ENCODE data around the gene GBF1.
"Not testable (repeated sequence)": the region's sequence is repeated elsewhere in the genome, so short reads cannot be mapped to it uniquely, and the experiment has no call there.

The GBF1 gene

GRCh38 chr10:102301332-102301731, 56.0 kb downstream of the GBF1 start:
- not testable (repeated sequence) for DNase-seq (ENCODE audit: low read depth)

DNA sequence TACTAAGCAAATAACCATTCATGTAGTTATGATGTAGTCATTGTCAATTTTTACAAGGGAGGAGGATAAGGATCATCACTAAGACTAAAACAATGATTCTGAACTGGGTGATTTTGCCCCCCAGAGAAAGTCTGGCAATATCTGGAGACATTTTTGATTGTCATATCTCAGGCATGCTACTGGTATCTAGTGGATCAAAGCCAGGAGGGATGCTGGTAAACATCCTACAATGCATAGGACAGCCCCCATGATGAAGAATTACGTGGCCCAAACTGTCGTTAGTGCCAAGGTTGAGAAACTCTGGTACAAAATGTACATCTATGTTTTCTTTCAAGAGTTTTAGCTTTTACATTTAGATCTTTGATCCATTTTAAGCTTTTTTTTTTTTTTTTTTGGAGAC, 57.3 kb downstream of the GBF1 start:
- no peak for DNase-seq (ENCODE audit: low read depth)

GRCh38 chr10:102306006-102306405, 60.7 kb downstream of the GBF1 start:
- DNase-seq (ENCODE audit: low read depth), result no peak

GRCh38 chr10:102306710-102307109, 61.4 kb downstream of the GBF1 start:
- no peak for DNase-seq (ENCODE audit: low read depth)

- not testable (repeated sequence) for DNase-seq (ENCODE audit: low read depth)
Observed at GRCh38 chr10:102308318-102308717, 63.0 kb downstream of the GBF1 start.

DNA sequence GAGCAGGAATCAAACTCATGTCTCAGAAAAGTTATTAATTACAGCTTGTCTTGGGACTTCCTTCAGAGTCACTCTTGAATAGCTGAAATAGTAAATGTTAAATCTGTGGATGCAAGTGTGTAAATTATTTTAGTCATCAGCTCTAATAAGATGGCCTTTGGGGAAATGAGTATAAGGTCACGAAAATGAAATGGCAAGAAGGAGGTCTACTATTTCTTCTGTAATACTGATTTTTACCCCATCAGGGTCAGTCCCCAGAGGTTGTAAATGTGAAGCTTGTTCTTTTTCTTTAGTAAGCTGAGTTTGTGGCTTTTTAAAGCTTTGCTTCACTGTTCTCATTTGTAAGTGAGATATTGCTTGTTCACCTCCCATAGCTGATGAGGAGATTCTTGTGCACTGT, 63.9 kb downstream of the GBF1 start:
- no peak for DNase-seq (ENCODE audit: low read depth)

DNA sequence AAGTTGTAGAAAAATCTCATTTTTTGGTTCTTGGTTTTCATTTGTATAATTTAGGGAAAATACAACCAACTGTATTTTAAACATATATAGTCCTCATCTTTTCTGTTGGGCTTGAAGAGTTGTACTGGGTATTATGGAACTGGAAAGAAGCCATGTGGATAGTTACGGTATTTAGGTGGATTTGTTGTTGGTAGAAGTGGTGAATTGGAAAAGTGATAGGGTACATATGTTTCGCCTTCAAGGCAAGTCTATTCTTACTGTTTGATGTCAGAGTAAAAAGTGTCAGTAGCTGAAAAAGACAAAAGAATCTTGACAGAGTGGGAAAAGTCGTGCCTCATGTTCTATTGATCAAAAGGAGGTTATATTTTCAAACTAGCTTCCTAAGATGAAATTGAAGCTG, 64.6 kb downstream of the GBF1 start:
- no peak for DNase-seq (ENCODE audit: low read depth)

- no peak for DNase-seq (ENCODE audit: low read depth)
Observed at GRCh38 chr10:102310361-102311024, 65.2 kb downstream of the GBF1 start.

- no peak for DNase-seq (ENCODE audit: low read depth)
Observed at GRCh38 chr10:102311025-102311420, 65.7 kb downstream of the GBF1 start.

DNA sequence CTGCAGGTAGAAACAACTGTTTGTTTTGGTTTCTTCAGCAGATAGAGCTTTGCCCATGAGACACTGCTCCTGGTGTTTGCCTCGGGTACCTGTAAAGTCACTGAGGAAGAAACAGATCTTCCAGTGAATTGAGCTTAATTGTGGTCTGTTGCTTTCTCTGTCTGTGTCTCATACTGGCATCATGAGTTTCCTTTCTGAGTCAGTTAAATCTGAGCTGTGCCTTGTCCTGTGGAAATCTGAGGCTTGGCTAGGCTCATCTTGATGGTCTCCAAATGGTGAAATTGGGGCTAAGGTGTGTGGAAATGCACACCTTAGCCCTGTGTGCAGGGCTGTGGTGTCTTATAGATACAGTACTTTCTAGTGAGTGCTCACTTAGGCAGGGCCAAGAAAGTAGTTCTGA, 67.4 kb downstream of the GBF1 start:
- DNase-seq (ENCODE audit: low read depth), result no peak

DNA sequence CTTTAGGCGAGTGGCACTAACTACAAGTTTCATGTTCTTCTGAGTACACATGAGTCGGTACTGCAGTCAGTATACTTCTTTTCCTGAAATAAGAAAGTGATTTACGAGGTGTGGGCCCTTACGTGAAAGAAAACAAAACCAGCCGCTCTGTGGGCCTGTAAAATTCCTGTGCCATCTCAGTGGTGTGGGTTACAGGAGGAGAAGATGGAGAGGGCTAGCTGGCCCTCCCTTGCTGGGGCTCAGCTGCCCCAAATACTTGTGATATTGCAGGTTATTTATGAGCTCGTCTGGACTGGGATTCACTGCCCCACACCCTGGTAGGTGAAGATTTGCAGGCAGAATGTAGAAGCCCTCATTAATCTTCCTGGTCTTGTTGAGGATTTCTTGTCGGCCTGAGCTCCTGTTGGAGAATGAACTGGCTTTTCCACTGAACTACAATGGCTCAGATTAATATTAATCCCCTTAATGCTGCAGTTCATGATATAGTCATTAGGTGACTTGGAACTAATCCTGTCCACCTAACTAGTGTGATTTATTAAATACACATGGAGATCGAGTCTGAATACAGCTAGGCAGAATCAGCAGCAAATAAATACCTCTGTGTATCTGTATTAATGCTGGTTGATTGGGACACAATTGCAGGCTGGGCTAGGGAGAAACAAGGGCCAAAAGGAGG, 68.0 kb downstream of the GBF1 start:
- DNase-seq (ENCODE audit: low read depth), result no peak

DNA sequence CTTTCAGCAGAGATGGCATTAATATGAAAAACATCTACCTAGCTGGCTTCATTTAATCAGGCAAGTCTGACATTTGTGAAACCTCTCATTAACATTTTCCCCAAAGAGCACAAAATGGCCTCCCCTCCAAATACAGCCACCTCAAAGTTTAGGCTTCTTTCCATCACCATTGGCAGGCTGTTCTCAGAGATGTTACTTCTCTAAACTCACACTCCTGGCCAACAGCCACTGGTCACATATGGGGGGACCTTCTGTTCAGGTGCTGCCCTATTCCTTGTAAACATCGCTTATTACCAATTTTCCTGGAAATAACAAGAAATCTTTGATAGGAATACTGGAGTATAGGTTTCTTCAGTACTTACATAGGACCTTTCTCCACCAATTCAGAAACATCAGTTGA, 69.5 kb downstream of the GBF1 start:
- DNase-seq (ENCODE audit: low read depth), result no peak

GRCh38 chr10:102316421-102316820, 71.1 kb downstream of the GBF1 start:
- no peak for DNase-seq (ENCODE audit: low read depth)

- DNase-seq (ENCODE audit: low read depth), result peak; percentile 14
Observed at GRCh38 chr10:102322914-102323313, 77.6 kb downstream of the GBF1 start.

GRCh38 chr10:102324061-102324460, 78.7 kb downstream of the GBF1 start:
- no peak for DNase-seq (ENCODE audit: low read depth)

DNA sequence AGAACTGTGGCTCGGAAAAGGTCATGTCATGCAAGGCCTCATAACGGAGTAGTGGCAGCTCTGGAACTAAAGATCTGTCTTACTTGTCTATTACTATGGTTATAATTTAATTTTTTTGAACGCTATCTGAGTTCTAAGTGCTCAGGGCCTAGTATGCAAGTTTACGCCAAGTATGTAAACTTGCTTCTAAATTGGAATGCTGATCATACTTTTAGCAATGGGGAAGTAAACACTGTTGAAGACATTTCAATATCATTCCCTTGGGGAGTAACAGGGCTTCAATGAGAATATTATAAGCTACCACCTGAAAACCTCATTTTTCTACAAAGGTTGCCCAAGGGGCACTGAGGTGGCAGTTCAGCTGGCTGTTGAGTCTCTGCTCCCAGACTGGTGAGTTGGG, 80.7 kb downstream of the GBF1 start:
- DNase-seq (ENCODE audit: low read depth), result no peak

GRCh38 chr10:102327002-102327401, 81.7 kb downstream of the GBF1 start:
- no peak for DNase-seq (ENCODE audit: low read depth)

GRCh38 chr10:102327641-102328040, 82.3 kb downstream of the GBF1 start:
- DNase-seq (ENCODE audit: low read depth), result no peak

GRCh38 chr10:102332772-102333171, 87.4 kb downstream of the GBF1 start:
- no peak for DNase-seq (ENCODE audit: low read depth)

- DNase-seq (ENCODE audit: low read depth), result no peak
Observed at GRCh38 chr10:102334101-102334500, 88.8 kb downstream of the GBF1 start.

GRCh38 chr10:102335184-102335583, 89.9 kb downstream of the GBF1 start:
- no peak for DNase-seq (ENCODE audit: low read depth)

DNA sequence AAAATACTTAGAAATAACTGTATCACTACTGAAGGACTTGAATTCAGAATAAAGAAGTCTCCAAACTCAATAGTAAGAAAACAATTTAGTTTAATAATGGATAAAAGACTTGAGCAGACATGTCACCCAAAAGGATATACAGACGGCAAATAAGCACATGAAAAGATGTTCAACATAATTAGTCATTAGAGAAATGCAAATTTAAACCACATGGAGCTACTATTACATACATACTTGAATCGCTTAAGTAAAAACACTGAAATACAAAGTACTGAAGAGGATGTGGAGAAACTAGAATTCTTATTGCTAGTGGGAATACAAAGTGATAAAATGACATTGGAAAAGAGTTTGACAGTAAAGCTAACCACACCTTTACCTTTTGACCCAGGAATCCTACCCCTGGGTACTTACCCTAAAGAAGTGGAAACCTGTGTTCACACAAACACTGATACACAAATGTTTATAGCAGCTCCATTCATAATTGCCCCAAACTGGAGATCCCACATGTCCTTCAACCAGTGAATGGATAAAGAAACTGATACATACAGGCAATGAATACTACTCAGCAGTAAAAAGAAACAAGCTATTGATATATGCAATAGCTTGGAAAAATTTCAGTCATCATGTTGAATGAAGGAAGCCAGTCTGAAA, 95.8 kb downstream of the GBF1 start:
- no peak for DNase-seq (ENCODE audit: low read depth)

GRCh38 chr10:102342458-102342857, 97.1 kb downstream of the GBF1 start:
- DNase-seq (ENCODE audit: low read depth), result no peak

- no peak for DNase-seq (ENCODE audit: low read depth)
Observed at GRCh38 chr10:102342958-102343357, 97.6 kb downstream of the GBF1 start.

All from stimulated activated CD8-positive, alpha-beta memory T cell treated with anti-CD3 and anti-CD28 coated beads, Interleukin-12 subunit alpha, Interleukin-12 subunit beta, amount 100 ng/mL, for 1 hour (primary cell).